Measurements from ENCODE around the gene LANCL2. TPM values are rescaled to one million over a fixed set of nuclear protein-coding genes. Genes with fewer than 3 reads are reported as not detected.

LANCL2 gene
- total RNA-seq, 2 donors from 2014 or later = 6.7 to 10.6 TPM

DNA sequence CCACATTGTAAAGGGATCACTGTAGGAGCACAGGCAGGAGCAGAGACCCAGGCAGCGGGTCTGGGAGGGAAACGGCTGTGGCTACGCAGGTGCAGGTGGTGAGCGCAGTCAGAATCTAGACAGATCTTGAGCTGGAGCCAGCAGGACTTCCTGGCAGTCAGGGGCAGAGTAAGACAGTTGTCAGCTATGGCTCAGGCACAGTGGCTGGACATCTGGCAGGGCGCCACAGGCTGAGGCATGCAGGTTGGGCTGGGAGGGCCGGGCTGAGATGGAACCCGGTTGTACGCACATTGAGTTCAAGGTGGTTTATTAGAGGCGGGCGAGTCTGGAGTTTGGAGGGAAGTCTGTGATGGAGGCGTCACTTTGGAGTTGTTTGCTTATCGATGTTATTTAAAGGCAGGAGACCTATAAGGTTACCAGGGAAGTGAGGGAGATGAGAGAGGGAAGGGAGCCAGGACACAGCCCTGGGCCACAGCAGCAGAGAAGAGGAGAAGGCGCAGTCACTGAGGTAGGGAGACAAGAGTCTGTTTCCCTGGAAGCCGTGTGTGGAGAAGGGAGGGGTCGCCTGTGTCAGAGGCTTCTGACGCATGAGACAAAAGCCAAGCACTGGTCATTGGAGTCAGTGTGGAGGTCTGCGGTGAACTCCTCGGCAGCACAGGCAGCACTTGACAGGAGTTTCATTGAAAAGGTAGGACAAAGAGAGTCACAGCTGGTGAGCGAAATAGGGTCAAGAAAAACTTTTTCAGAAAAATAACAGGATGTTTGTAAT is 73.8 kb downstream of the LANCL2 start:
- no peaks in the 10 kb centered on the region for H3K9me3 ChIP-seq
- H3K27ac ChIP-seq = no peak overlapping the region
- H3K4me1 ChIP-seq = peaks cover 0 to 29% of the 10 kb centered on the region in 2 donors
- H3K36me3 ChIP-seq = no peaks in the 10 kb centered on the region
- H3K27me3 ChIP-seq = no peaks in the 10 kb centered on the region
- DNase-seq (ENCODE audit: low spot score) = no peak
- TF ChIP-seq, protein P1, sequence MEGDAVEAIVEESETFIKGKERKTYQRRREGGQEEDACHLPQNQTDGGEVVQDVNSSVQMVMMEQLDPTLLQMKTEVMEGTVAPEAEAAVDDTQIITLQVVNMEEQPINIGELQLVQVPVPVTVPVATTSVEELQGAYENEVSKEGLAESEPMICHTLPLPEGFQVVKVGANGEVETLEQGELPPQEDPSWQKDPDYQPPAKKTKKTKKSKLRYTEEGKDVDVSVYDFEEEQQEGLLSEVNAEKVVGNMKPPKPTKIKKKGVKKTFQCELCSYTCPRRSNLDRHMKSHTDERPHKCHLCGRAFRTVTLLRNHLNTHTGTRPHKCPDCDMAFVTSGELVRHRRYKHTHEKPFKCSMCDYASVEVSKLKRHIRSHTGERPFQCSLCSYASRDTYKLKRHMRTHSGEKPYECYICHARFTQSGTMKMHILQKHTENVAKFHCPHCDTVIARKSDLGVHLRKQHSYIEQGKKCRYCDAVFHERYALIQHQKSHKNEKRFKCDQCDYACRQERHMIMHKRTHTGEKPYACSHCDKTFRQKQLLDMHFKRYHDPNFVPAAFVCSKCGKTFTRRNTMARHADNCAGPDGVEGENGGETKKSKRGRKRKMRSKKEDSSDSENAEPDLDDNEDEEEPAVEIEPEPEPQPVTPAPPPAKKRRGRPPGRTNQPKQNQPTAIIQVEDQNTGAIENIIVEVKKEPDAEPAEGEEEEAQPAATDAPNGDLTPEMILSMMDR (IDR thresholded peaks at IDR 0.05) = no peak
- H3K4me3 ChIP-seq = no peak overlapping the region

DNA sequence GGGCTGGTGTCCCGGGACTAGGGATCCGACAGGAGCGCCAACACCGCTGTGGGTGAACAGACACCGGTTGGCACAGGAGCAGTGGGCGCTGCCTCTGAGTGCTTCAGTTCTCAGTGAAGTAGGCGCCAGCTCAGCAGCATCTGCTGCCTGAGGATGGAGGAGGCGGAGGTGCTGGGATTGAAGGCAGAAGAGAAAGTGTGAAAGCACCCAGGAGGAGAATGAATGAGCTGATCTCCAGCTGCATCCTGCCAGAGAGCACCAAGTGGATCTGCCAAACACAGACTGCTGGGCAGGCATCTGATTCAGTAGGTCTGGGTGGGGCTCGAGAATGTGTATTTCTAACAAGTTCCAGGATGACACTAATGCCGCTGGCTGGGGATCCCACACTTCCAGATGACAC is 74.5 kb downstream of the LANCL2 start:
- Histone ChIP-seq H3K27ac (no peak overlapping the region), H3K9me3 (no peaks in the 10 kb centered on the region), H3K36me3 (no peaks in the 10 kb centered on the region), H3K4me1 (peaks cover 0 to 29% of the 10 kb centered on the region in 2 donors), H3K27me3 (no peaks in the 10 kb centered on the region), H3K4me3 (no peak overlapping the region)
- no peak for DNase-seq (ENCODE audit: low spot score)
- TF ChIP-seq, protein P1 (IDR thresholded peaks at IDR 0.05) = no peak

DNA sequence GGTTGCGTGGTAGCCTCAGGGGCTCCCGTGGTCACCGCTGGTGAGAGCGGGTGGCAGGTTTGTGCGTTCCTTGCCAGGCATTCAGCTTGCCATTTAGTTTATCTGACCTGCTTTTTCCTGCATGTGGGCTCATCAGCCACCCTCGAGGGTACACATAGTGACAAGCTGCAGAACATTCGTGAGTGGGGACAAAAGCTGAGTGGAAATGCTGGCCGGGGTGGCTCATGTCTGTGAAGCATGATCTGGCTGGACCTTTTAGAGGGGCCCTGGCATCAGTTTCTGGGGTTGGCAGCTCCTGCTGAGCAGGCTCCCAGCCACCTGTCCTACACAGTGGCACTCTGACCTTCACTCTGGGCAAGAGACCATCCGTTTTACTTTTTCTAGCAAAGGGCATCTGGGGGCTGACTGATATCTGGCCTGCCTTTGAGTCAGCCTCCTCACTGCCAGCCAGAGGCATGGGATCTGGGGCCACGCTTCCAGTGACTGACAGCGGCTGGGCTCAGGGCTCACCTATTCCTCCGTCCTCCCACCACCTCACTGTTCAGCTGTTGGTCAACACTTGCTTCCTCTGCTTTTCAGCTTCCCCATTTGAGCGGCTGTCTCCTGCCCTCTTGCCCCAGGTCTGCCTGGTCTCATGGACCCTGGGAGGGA is 75.0 kb downstream of the LANCL2 start:
- TF ChIP-seq, protein P1 (IDR thresholded peaks at IDR 0.05) = no peak
- H3K27ac ChIP-seq = no peak overlapping the region
- DNase-seq (ENCODE audit: low spot score) = no peak
- no peaks in the 10 kb centered on the region for H3K27me3 ChIP-seq
- peaks cover 0 to 29% of the 10 kb centered on the region in 2 donors for H3K4me1 ChIP-seq
- H3K4me3 ChIP-seq = no peak overlapping the region
- H3K36me3 ChIP-seq = no peaks in the 10 kb centered on the region
- H3K9me3 ChIP-seq = no peaks in the 10 kb centered on the region

DNA sequence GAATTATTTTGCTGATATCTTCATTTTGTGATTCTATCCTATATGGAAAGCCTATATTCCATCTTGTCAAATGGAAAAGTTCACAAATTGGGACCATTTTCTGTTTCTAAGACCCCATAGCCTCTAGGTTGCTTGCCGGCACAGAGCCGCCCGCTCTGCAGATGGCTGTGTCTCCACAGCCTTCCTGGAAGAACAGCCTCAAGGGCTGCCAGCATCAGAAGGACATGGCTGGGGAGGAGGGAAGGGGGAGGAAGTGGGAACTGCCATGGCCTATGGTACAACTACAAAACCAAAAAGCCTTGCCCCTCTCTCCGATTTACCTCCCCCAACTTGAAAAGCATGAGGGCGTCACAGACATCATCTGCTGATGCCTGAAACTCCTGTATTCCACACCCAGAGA is 75.9 kb downstream of the LANCL2 start:
- no peak for DNase-seq (ENCODE audit: low spot score)
- Histone ChIP-seq H3K36me3 (no peaks in the 10 kb centered on the region), H3K27ac (no peak overlapping the region), H3K4me1 (peaks cover 0 to 29% of the 10 kb centered on the region in 2 donors), H3K4me3 (no peak overlapping the region), H3K27me3 (no peaks in the 10 kb centered on the region), H3K9me3 (no peaks in the 10 kb centered on the region)
- TF ChIP-seq, protein P1 (IDR thresholded peaks at IDR 0.05) = no peak

DNA sequence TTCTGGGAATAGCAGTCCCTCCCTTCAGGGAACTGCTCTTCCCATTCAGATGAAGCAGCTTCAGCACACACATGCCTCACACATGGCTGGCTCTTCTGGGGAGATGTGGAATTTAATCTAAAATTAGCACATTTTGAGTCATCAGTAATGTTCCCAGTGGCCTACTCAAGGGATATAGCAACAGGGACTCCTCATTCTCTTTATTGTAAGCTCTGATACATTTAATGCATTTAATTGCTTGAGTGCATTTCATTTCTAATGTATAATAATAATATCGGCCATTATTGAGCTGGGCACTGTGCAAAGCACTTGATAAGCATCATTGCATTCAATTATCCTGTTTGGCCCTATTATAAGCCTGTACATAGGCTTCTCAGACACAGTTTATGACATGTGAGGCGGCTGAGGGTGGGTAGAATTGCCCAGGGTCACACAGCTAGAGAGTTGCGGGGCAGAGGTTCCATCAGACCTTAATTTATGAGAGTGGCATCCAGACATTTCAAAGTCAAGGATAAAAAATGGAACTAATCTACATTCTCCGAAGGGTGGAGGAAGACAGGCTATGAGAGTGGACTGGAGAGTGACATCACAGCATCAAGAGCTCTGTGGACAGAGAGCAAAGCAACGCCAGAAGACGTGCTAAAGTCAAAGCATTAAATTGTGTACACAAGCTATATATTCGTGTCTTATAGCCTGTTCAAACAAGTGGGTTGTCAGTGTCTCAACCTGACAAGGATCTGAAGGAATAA is 76.8 kb downstream of the LANCL2 start:
- no peak for DNase-seq (ENCODE audit: low spot score)
- no peaks in the 10 kb centered on the region for H3K36me3 ChIP-seq
- no peaks in the 10 kb centered on the region for H3K9me3 ChIP-seq
- H3K27ac ChIP-seq = no peak overlapping the region
- H3K4me3 ChIP-seq = no peak overlapping the region
- H3K4me1 ChIP-seq = peaks cover 0 to 29% of the 10 kb centered on the region in 2 donors
- TF ChIP-seq, protein P1 (IDR thresholded peaks at IDR 0.05) = no peak
- no peaks in the 10 kb centered on the region for H3K27me3 ChIP-seq
